ENCODE data around the gene LSM7. TPM values are rescaled to one million over a fixed set of nuclear protein-coding genes. Genes with fewer than 3 reads are reported as not detected.

LSM7 gene
- polyA plus RNA-seq, 3 donors = 98.6 to 312 (median 132) TPM

- intact Hi-C loops (cut with micrococcal nuclease) = no loop called here
- no peak for DNase-seq
- peaks cover 6 to 13% (median 7%) of the 10 kb centered on the region in 3 donors for H3K27me3 Mint-ChIP-seq (ENCODE audit: low read depth in 3 of 3)
- H3K36me3 Mint-ChIP-seq = peaks cover 0 to 14% of the 10 kb centered on the region in 2 donors
- no peaks in the 10 kb centered on the region for H3K4me1 Mint-ChIP-seq
- Histone ChIP-seq H3K9ac (ENCODE audit: insufficient read depth, low read length, poor library complexity, severe bottlenecking) (no peak overlapping the region), H3K36me3 (replicated peaks in 1 of 2; ENCODE audit: control insufficient read depth in 1 of 2, insufficient read depth in 2 of 2, low read length in 2 of 2) (peaks cover 13 to 26% of the 10 kb centered on the region in 2 donors), H3K4me1 (ENCODE audit: control insufficient read depth in 1 of 2, insufficient read depth in 2 of 2, low read length in 2 of 2) (no peaks in the 10 kb centered on the region), H3K27me3 (ENCODE audit: control insufficient read depth in 2 of 2, insufficient read depth in 2 of 2, low read length in 2 of 2) (peaks cover 0 to 10% of the 10 kb centered on the region in 2 donors), H3K4me3 (replicated peaks in 1 of 3; ENCODE audit: low read depth in 2 of 3, low read length in 3 of 3) (no peak overlapping the region), H4K20me1 (ENCODE audit: insufficient read depth, low read length) (no peaks in the 10 kb centered on the region), H3K27ac (ENCODE audit: low read depth in 1 of 2, low read length in 2 of 2) (no peak overlapping the region), H3K4me2 (replicated peaks; ENCODE audit: extremely low read depth, low read length, poor library complexity, severe bottlenecking) (no peak overlapping the region), H3K9me3 (replicated peaks in 1 of 2; ENCODE audit: control insufficient read depth in 1 of 2, insufficient read depth in 1 of 2, low read length in 2 of 2) (no peaks in the 10 kb centered on the region), H2AFZ (ENCODE audit: insufficient read depth, low read depth, low read length, poor library complexity, severe bottlenecking) (no peak overlapping the region), H3K79me2 (ENCODE audit: insufficient read depth, low read length) (no peaks in the 10 kb centered on the region)
- H3K27ac Mint-ChIP-seq = no peak overlapping the region
- H3K4me3 Mint-ChIP-seq = no peak overlapping the region
- 96% methylated on average over 25 of the region's 34 CpGs for WGBS (ENCODE audit: insufficient coverage)
- H3K9me3 Mint-ChIP-seq = no peaks in the 10 kb centered on the region
- no peak for TF ChIP-seq CTCF (IDR thresholded peaks at IDR 0.05)
These were observed 25.7 kb upstream of the LSM7 start for GRCh38 chr19:2353887-2354592.

GRCh38 chr19:2353159-2353886, 24.9 kb upstream of the LSM7 start:
- Histone ChIP-seq H3K36me3 (replicated peaks in 1 of 2; ENCODE audit: control insufficient read depth in 1 of 2, insufficient read depth in 2 of 2, low read length in 2 of 2) (peaks cover 13 to 26% of the 10 kb centered on the region in 2 donors), H3K79me2 (ENCODE audit: insufficient read depth, low read length) (no peaks in the 10 kb centered on the region), H3K4me2 (replicated peaks; ENCODE audit: extremely low read depth, low read length, poor library complexity, severe bottlenecking) (no peak overlapping the region), H3K27ac (ENCODE audit: low read depth in 1 of 2, low read length in 2 of 2) (no peak overlapping the region), H3K4me3 (replicated peaks in 1 of 3; ENCODE audit: low read depth in 2 of 3, low read length in 3 of 3) (no peak overlapping the region), H3K9ac (ENCODE audit: insufficient read depth, low read length, poor library complexity, severe bottlenecking) (no peak overlapping the region), H3K9me3 (replicated peaks in 1 of 2; ENCODE audit: control insufficient read depth in 1 of 2, insufficient read depth in 1 of 2, low read length in 2 of 2) (no peaks in the 10 kb centered on the region), H4K20me1 (ENCODE audit: insufficient read depth, low read length) (no peaks in the 10 kb centered on the region), H3K4me1 (ENCODE audit: control insufficient read depth in 1 of 2, insufficient read depth in 2 of 2, low read length in 2 of 2) (no peaks in the 10 kb centered on the region), H3K27me3 (ENCODE audit: control insufficient read depth in 2 of 2, insufficient read depth in 2 of 2, low read length in 2 of 2) (peaks cover 0 to 3% of the 10 kb centered on the region in 2 donors), H2AFZ (ENCODE audit: insufficient read depth, low read depth, low read length, poor library complexity, severe bottlenecking) (no peak overlapping the region)
- 92% methylated on average over 45 of the region's 45 CpGs for WGBS (ENCODE audit: insufficient coverage)
- Mint-ChIP-seq H3K4me1 (no peaks in the 10 kb centered on the region), H3K4me3 (no peak overlapping the region), H3K27me3 (ENCODE audit: low read depth in 3 of 3) (peaks cover 0 to 6% (median 0%) of the 10 kb centered on the region in 3 donors), H3K36me3 (peaks cover 0 to 14% of the 10 kb centered on the region in 2 donors), H3K9me3 (no peaks in the 10 kb centered on the region), H3K27ac (no peak overlapping the region)
- intact Hi-C loops (cut with micrococcal nuclease) = no loop called here
- no peak for TF ChIP-seq CTCF (IDR thresholded peaks at IDR 0.05)
- DNase-seq = no peak

All from CD14-positive monocyte (primary cell).